K562 (cell line): ENCODE measurements around the gene RNF150. TPM values are rescaled to one million over a fixed set of nuclear protein-coding genes. Genes with fewer than 3 reads are reported as not detected.

ENCODE experiments used
- ATAC-seq: fragments of 200-7000 bp; cut with Tn5 transposase; 3 replicates; pipeline ENCODE4 v1.9.1; 2020; ENCODE audit warnings: moderate library complexity
- BruUV-seq: library from RNA; stranded (reverse); fragments of 400-500 nt; replicated peaks from 2 replicates; lab custom pipeline; 2021; lab: Mats Ljungman, UMichigan
- CTCF ChIA-PET: fragments of 300-600 bp; formaldehyde crosslinking; extraction: SDS; loops from one replicate; lab custom pipeline; 2021; ENCODE audit warnings: low intra/inter-chr PET ratio; lab: Yijun Ruan, JAX
- POLR2A ChIA-PET: fragments of 300-600, 350-650 bp; sonication (Branson Sonifier 250); formaldehyde crosslinking; extraction: SDS; loops from one replicate; lab custom pipeline; 2021; ENCODE audit warnings: antibody characterized with exemption, inconsistent platforms; lab: Yijun Ruan, JAX
- DNase-seq, 4 experiments: peaks; one replicate each; pipeline versions ENCODE4 v3.0.0 to v3.0.0-alpha.2; 2011 to 2018; ENCODE audit warnings: low spot score in 3 of 4, mixed read lengths in 3 of 4; ENCODE audit errors: extremely low read depth in 1 of 4
- FAIRE-seq: peaks from 2 replicates; lab custom pipeline; 2011; peaks lifted over from hg19 to GRCh38; lab: Jason Lieb, UNC
- H2AFZ ChIP-seq: 2 replicates; pipeline ENCODE4 v1.6.0; 2011; ENCODE audit warnings: low read depth, low read length, control low read depth, inconsistent platforms
- H3K27ac ChIP-seq: fragments of 200-600 bp; 3 replicates; pipeline ENCODE4 v1.8.0; 2011; ENCODE audit warnings: low read depth, mild to moderate bottlenecking, control low read depth, inconsistent platforms, low read length, moderate library complexity, mixed read lengths; ENCODE audit errors: extremely low read depth
- H3K27me3 ChIP-seq, 2 experiments: fragments of 300-600 bp in 1 of 2; 2 replicates in 1 of 2; 3 replicates in 1 of 2; pipeline versions ENCODE4 v1.6.0 to v1.8.0; 2011; ENCODE audit warnings: inconsistent platforms in 2 of 2, low read length in 2 of 2, mild to moderate bottlenecking in 1 of 2, mixed read lengths in 1 of 2, moderate library complexity in 1 of 2; ENCODE audit not compliant: control insufficient read depth in 2 of 2, insufficient read depth in 2 of 2
- H3K36me3 ChIP-seq: fragments of 300-600 bp; 3 replicates; pipeline ENCODE4 v1.8.0; 2011; ENCODE audit warnings: mild to moderate bottlenecking, low read length, inconsistent platforms; ENCODE audit not compliant: control insufficient read depth, insufficient read depth
- H3K4me1 ChIP-seq, 2 experiments: fragments of 200-600 bp in 1 of 2; replicated peaks in 1 of 2; 2 replicates in 1 of 2; 3 replicates in 1 of 2; pipeline versions ENCODE4 v1.5.1 to v1.8.0; 2011; ENCODE audit warnings: inconsistent platforms in 2 of 2, low read length in 2 of 2, mild to moderate bottlenecking in 1 of 2, mixed read lengths in 1 of 2, moderate library complexity in 1 of 2; ENCODE audit not compliant: control insufficient read depth in 2 of 2, insufficient read depth in 2 of 2
- H3K4me2 ChIP-seq: 2 replicates; pipeline ENCODE4 v1.6.1; 2011; ENCODE audit warnings: low read length, control low read depth, inconsistent platforms, mixed read lengths; ENCODE audit not compliant: insufficient read depth
- H3K4me3 ChIP-seq: fragments of 200-600 bp; sonication (generic), shearing (Covaris generic); 2 replicates; pipeline ENCODE4 v1.5.1; 2016; ENCODE audit warnings: control low read depth, inconsistent platforms
- H3K79me2 ChIP-seq: fragments of 200-600 bp; 3 replicates; pipeline ENCODE4 v1.8.0; 2011; ENCODE audit warnings: low read length, inconsistent platforms; ENCODE audit not compliant: control insufficient read depth, insufficient read depth
- H3K9ac ChIP-seq, 2 experiments: 2 replicates each; pipeline versions ENCODE4 v1.6.0 to v1.6.1; 2011; ENCODE audit warnings: low read depth in 2 of 2, low read length in 2 of 2, control low read depth in 1 of 2, inconsistent platforms in 1 of 2, mild to moderate bottlenecking in 1 of 2, mixed read lengths in 1 of 2; ENCODE audit not compliant: insufficient read depth in 1 of 2
- H3K9me1 ChIP-seq: one replicate; pipeline ENCODE4 v1.6.0; 2011; ENCODE audit warnings: inconsistent platforms, mild to moderate bottlenecking, low read length, moderate library complexity; ENCODE audit not compliant: control insufficient read depth, insufficient read depth
- H3K9me3 ChIP-seq: replicated peaks from 2 replicates; pipeline ENCODE4 v1.5.1; 2011; ENCODE audit warnings: low read depth, low read length, inconsistent platforms; ENCODE audit not compliant: control insufficient read depth, insufficient read depth
- H4K20me1 ChIP-seq: replicated peaks from 2 replicates; pipeline ENCODE4 v1.6.1; 2011; ENCODE audit warnings: low read length, inconsistent platforms, mixed read lengths; ENCODE audit not compliant: control insufficient read depth, insufficient read depth
- ARID1B ChIP-seq: fragments of 450-650 bp; IDR thresholded peaks from 2 replicates; pipeline ENCODE4 v1.6.1; 2016; ENCODE audit warnings: antibody characterized with exemption, mild to moderate bottlenecking, inconsistent platforms
- CBX3 ChIP-seq, 2 experiments: IDR thresholded peaks; 1 replicate in 1 of 2; 2 replicates in 1 of 2; pipeline ENCODE4 v1.6.1; 2012; ENCODE audit warnings: inconsistent platforms in 2 of 2, low read length in 2 of 2, borderline replicate concordance in 1 of 2, control low read depth in 1 of 2
- JUN ChIP-seq, 2 experiments: sonication (generic) in 1 of 2; formaldehyde crosslinking in 1 of 2; IDR thresholded peaks; 2 replicates each; pipeline versions ENCODE4 v1.6.1 to v1.8.0; 2012 to 2022; ENCODE audit warnings: borderline replicate concordance in 2 of 2, mild to moderate bottlenecking in 2 of 2, improper control_type of control experiment in 1 of 2, low read depth in 1 of 2, low read length in 1 of 2, missing genetic modification reagents in 1 of 2
- NFYB ChIP-seq: IDR thresholded peaks from 2 replicates; pipeline ENCODE4 v1.6.1; 2011; ENCODE audit warnings: mild to moderate bottlenecking, moderate library complexity; ENCODE audit not compliant: insufficient read length; ENCODE audit errors: extremely low read depth
- NR2F6 ChIP-seq: fragments of 450-650 bp; formaldehyde crosslinking; IDR thresholded peaks from 2 replicates; pipeline ENCODE4 v1.4.0; 2020; ENCODE audit warnings: mild to moderate bottlenecking
- PML ChIP-seq: IDR thresholded peaks from 2 replicates; pipeline ENCODE4 v1.6.1; 2012; ENCODE audit warnings: low read length, inconsistent platforms
- POLR3G ChIP-seq: IDR thresholded peaks from 2 replicates; pipeline ENCODE4 v1.6.1; 2011; ENCODE audit not compliant: insufficient read length, insufficient replicate concordance; ENCODE audit errors: extremely low read depth
- TBL1XR1 ChIP-seq, 2 experiments: IDR thresholded peaks; 2 replicates each; pipeline ENCODE4 v1.6.1; 2012; ENCODE audit warnings: improper control_type of control experiment in 2 of 2, low read length in 2 of 2, mild to moderate bottlenecking in 1 of 2
- TSC22D4 ChIP-seq: fragments of 450-650 bp; IDR thresholded peaks from 2 replicates; pipeline ENCODE4 v1.6.1; 2016; ENCODE audit warnings: missing genetic modification characterization, missing biosample characterization, control low read depth
- ZFPM2 ChIP-seq: fragments of 250-450 bp; sonication (Bioruptor Pico); IDR thresholded peaks from 2 replicates; pipeline ENCODE4 v1.5.1; 2022; ENCODE audit warnings: mild to moderate bottlenecking
- ZKSCAN1 ChIP-seq: fragments of 150-350 bp; IDR thresholded peaks from 2 replicates; pipeline ENCODE4 v1.6.1; 2016; ENCODE audit warnings: low read depth, low read length
- ZNF140 ChIP-seq: fragments of 250-450 bp; sonication (Bioruptor Pico); IDR thresholded peaks from 2 replicates; pipeline ENCODE4 v1.8.0; 2021; ENCODE audit warnings: moderate library complexity, mild to moderate bottlenecking, inconsistent platforms
- WGBS: fragments of 100-300 bp; shearing (Covaris generic); methylation state at CpG from one replicate; pipeline ENCODE4 v1.1.6; 2016; ENCODE audit warnings: low coverage, mixed read lengths; ENCODE audit not compliant: insufficient coverage; ENCODE audit errors: missing lambda C conversion rate; 5-methylcytosine and 5-hydroxymethylcytosine counted together
- in situ Hi-C: fragments of 300-500 bp; cut with MboI; formaldehyde crosslinking; loops from 4 replicates; pipeline ENCODE4 v1.15.0; 2018; ENCODE audit warnings: inconsistent platforms, mixed read lengths
- intact Hi-C: fragments of 100-400 bp; cut with micrococcal nuclease; formaldehyde crosslinking; loops from 2 replicates; pipeline ENCODE4 v1.14.2; 2022
- polyA plus RNA-seq, 8 experiments: library from polyadenylated mRNA; depleted of rRNA in 4 of 8; stranded (reverse) in 5 of 8; unstranded in 3 of 8; fragments of >200 nt; fragmentation: Nextera tagmentation in 2 of 8; fragmentation: Illumina TruSeq in 1 of 8; extraction: Ambion mirVana in 2 of 8; extraction: Trizol in 1 of 8; gene quantifications; 2 replicates each; pipeline versions ENCODE4 v1.2.1 to v1.2.3, GENCODE V29; 2011 to 2014; ENCODE audit warnings: inconsistent platforms in 1 of 8, missing spikeins in 1 of 8
- total RNA-seq, 7 experiments: library from RNA; depleted of rRNA in 6 of 7; stranded (reverse); fragments of >200 nt in 6 of 7; fragmentation: Illumina TruSeq in 2 of 7; extraction: Trizol in 2 of 7; gene quantifications; 2 replicates each; pipeline versions ENCODE4 v1.2.1 to v1.2.3, GENCODE V29; 2011 to 2021; ENCODE audit warnings: low replicate concordance in 1 of 7
- TF ChIP-seq, protein P1 (sequence below): fragments of 250-450 bp; sonication (Bioruptor Pico); IDR thresholded peaks from 2 replicates; pipeline ENCODE4 v1.4.0; 2020
- TF ChIP-seq, protein P2 (sequence below): IDR thresholded peaks from 3 replicates; pipeline ENCODE4 v1.6.1; 2011; ENCODE audit warnings: borderline replicate concordance, mild to moderate bottlenecking; ENCODE audit not compliant: insufficient read length, insufficient read depth
- TF ChIP-seq, protein P3 (sequence below): fragments of 250-450 bp; sonication (Bioruptor Pico); IDR thresholded peaks from 2 replicates; pipeline ENCODE4 v1.5.0; 2022; ENCODE audit warnings: mild to moderate bottlenecking
- TF ChIP-seq, protein P4 (sequence below): fragments of 450-650 bp; IDR thresholded peaks from 2 replicates; pipeline ENCODE4 v1.6.1; 2016; ENCODE audit warnings: missing biosample characterization, missing genetic modification characterization

RNF150 gene
- total and polyA plus RNA-seq, 9 of the 15 experiments (the other 6 are each of a cell fraction or from before 2014, with no cell fraction given) = 0.09 TPM; not detected in 8

DNA sequence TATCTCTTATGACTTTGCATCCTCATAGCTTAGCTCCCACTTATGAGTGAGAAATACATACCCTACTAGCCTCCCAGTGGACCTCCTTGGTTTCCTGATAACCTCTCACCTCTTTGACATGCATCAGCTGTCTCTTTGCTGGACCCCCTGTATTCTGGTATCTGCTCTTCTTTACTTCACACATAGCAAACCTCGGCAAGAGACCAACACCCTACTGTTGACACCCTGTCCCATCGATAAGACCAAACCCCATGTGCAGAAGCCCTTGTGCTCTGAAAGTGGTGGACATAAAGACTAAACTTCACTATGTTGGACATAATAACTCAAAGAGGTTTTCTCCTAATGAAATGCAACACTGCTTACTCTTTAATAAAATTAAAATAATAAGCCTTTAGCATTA is 75.7 kb downstream of the RNF150 start:
- no peak for ATAC-seq
- in situ Hi-C loops (no loop called here), intact Hi-C loops (no loop called here)
- H3K9me1 ChIP-seq = no peaks in the 10 kb centered on the region
- no peak overlapping the region for H2AFZ ChIP-seq
- H3K36me3 ChIP-seq = no peaks in the 10 kb centered on the region
- WGBS = 0% methylated on average over 2 of the region's 2 CpGs
- no peak for DNase-seq
- H3K27ac ChIP-seq = no peak overlapping the region
- CTCF ChIA-PET = no interaction called here
- POLR2A ChIA-PET = no interaction called here
- H3K9me3 ChIP-seq = no peaks in the 10 kb centered on the region
- no peaks in the 10 kb centered on the region for H4K20me1 ChIP-seq
- no peak overlapping the region for H3K4me3 ChIP-seq
- no peaks in the 10 kb centered on the region for H3K4me1 ChIP-seq
- no peaks in the 10 kb centered on the region for H3K79me2 ChIP-seq
- BruUV-seq = no TSS peak
- no peak for FAIRE-seq
- no peak overlapping the region for H3K9ac ChIP-seq
- no peak overlapping the region for H3K4me2 ChIP-seq
- H3K27me3 ChIP-seq = no peaks in the 10 kb centered on the region
- TF ChIP-seq ARID1B (no peak), PML (no peak), NFYB (no peak), JUN (IDR thresholded peaks at IDR 0.05; ENCODE audit: borderline replicate concordance, low read depth, low read length) (no peak), JUN (CRISPR knock-in tag; IDR thresholded peaks at IDR 0.05; ENCODE audit: borderline replicate concordance) (no peak), POLR3G (no peak), NR2F6 (CRISPR knock-in tag) (no peak), TSC22D4 (no peak), ZKSCAN1 (no peak), TBL1XR1 (IDR thresholded peaks at IDR 0.05; ENCODE audit: low read length in 2 of 2) (no peak), ZFPM2 (no peak), CBX3 (IDR thresholded peaks at IDR 0.05; ENCODE audit: borderline replicate concordance in 1 of 2, low read length in 2 of 2) (no peak), ZNF140 (no peak)
- TF ChIP-seq, protein P1, sequence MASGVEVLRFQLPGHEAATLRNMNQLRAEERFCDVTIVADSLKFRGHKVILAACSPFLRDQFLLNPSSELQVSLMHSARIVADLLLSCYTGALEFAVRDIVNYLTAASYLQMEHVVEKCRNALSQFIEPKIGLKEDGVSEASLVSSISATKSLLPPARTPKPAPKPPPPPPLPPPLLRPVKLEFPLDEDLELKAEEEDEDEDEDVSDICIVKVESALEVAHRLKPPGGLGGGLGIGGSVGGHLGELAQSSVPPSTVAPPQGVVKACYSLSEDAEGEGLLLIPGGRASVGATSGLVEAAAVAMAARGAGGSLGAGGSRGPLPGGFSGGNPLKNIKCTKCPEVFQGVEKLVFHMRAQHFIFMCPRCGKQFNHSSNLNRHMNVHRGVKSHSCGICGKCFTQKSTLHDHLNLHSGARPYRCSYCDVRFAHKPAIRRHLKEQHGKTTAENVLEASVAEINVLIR = no peak
- TF ChIP-seq, protein P2, sequence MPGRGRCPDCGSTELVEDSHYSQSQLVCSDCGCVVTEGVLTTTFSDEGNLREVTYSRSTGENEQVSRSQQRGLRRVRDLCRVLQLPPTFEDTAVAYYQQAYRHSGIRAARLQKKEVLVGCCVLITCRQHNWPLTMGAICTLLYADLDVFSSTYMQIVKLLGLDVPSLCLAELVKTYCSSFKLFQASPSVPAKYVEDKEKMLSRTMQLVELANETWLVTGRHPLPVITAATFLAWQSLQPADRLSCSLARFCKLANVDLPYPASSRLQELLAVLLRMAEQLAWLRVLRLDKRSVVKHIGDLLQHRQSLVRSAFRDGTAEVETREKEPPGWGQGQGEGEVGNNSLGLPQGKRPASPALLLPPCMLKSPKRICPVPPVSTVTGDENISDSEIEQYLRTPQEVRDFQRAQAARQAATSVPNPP = no peak
- TF ChIP-seq, protein P3, sequence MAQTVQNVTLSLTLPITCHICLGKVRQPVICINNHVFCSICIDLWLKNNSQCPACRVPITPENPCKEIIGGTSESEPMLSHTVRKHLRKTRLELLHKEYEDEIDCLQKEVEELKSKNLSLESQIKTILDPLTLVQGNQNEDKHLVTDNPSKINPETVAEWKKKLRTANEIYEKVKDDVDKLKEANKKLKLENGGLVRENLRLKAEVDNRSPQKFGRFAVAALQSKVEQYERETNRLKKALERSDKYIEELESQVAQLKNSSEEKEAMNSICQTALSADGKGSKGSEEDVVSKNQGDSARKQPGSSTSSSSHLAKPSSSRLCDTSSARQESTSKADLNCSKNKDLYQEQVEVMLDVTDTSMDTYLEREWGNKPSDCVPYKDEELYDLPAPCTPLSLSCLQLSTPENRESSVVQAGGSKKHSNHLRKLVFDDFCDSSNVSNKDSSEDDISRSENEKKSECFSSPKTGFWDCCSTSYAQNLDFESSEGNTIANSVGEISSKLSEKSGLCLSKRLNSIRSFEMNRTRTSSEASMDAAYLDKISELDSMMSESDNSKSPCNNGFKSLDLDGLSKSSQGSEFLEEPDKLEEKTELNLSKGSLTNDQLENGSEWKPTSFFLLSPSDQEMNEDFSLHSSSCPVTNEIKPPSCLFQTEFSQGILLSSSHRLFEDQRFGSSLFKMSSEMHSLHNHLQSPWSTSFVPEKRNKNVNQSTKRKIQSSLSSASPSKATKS = no peak
- TF ChIP-seq, protein P4, sequence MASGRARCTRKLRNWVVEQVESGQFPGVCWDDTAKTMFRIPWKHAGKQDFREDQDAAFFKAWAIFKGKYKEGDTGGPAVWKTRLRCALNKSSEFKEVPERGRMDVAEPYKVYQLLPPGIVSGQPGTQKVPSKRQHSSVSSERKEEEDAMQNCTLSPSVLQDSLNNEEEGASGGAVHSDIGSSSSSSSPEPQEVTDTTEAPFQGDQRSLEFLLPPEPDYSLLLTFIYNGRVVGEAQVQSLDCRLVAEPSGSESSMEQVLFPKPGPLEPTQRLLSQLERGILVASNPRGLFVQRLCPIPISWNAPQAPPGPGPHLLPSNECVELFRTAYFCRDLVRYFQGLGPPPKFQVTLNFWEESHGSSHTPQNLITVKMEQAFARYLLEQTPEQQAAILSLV (tag) = no peak
